ENCODE data around the gene DUOXA2. TPM values are rescaled to one million over a fixed set of nuclear protein-coding genes. Genes with fewer than 3 reads are reported as not detected.
"Not testable (repeated sequence)": the region's sequence is repeated elsewhere in the genome, so short reads cannot be mapped to it uniquely, and the experiment has no call there.

The DUOXA2 gene
- total RNA-seq = not detected in 2 replicates
- polyA plus RNA-seq = not detected in 2 replicates
- polyA plus RNA-seq (2012) = not detected in 2 replicates
- 0.22 TPM in 1 of 2 replicates, not detected in the other for polyA minus RNA-seq (ENCODE audit: low replicate concordance)

DNA sequence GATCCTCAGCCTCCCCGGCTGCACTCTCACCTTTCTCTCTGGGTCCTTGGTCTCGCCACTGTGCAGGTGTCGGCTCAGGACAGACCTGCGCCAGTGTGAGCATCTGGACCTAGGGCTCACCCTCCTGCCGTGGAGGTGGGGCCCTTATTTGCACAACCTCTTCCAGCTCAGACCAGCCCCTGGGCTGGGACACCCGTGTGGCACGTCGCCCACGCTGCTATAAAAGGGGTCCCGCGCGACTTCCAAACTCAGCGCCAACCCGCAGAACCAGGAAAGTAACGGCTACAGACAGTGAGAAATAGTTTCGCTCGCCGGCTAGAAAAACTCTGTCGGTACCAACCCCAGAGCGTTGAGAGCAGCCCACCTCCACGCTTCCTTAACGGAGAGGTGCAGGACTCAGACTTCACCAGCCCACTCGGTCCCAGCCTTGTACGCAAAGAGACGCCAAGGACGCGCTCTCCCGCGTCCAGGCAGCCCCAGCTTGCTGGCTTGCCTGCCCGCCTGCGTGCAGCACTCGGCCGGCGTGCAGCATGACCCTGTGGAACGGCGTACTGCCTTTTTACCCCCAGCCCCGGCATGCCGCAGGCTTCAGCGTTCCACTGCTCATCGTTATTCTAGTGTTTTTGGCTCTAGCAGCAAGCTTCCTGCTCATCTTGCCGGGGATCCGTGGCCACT lies at the start of gene DUOXA2, which contains the start of gene DUOX2:
Gene DUOXA2, plus strand, starts transcription at position 251 of the 675 bp plus-strand sequence. Its CDS starts 280 bp downstream, at position 531.
Gene DUOX2, minus strand, starts transcription at position 97 of the 675 bp plus-strand sequence. CDS start 761 bp downstream, outside the sequence.
- Histone ChIP-seq H3K4me2 (ENCODE audit: extremely low read depth, insufficient read depth, low read length) (no peak within 1 kb of the TSS), H3K4me3 (replicated peaks in 1 of 4; ENCODE audit: control extremely low read depth in 1 of 4, insufficient read depth in 1 of 4, low read depth in 3 of 4, low read length in 4 of 4) (no peak within 1 kb of the TSS)
- TF ChIP-seq EZH2 (IDR thresholded peaks at IDR 0.05; ENCODE audit: low read length, missing control alignments) = peak; percentile 27
- TF ChIP-seq, protein P1, sequence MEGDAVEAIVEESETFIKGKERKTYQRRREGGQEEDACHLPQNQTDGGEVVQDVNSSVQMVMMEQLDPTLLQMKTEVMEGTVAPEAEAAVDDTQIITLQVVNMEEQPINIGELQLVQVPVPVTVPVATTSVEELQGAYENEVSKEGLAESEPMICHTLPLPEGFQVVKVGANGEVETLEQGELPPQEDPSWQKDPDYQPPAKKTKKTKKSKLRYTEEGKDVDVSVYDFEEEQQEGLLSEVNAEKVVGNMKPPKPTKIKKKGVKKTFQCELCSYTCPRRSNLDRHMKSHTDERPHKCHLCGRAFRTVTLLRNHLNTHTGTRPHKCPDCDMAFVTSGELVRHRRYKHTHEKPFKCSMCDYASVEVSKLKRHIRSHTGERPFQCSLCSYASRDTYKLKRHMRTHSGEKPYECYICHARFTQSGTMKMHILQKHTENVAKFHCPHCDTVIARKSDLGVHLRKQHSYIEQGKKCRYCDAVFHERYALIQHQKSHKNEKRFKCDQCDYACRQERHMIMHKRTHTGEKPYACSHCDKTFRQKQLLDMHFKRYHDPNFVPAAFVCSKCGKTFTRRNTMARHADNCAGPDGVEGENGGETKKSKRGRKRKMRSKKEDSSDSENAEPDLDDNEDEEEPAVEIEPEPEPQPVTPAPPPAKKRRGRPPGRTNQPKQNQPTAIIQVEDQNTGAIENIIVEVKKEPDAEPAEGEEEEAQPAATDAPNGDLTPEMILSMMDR (conservative IDR thresholded peaks at IDR 0.05 in 1 of 2, IDR thresholded peaks at IDR 0.05 in 1 of 2; ENCODE audit: low read depth in 1 of 2, low read length in 2 of 2) = no peak

DNA sequence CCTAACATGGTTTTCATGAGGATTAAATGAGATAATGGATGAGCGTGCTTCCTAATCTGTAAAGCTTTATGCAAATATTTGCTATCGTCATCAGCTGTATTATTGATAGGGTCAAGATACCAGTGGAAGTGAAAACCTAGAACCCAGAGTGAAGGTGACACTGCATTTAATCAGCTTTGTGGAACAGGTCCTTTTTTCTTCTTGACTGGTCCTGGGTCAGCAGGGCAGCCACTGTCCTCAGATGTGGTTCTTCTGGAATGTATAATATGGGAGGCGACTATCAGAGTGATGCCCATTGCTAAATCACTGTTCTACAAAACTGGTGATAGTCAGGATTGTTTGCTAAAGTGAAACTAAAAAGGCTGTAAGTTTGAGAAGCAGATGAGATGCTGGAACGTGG lies 49.7 kb upstream of the DUOXA2 start:
- no peaks in the 10 kb centered on the region for H3K4me1 ChIP-seq (ENCODE audit: control insufficient read depth, extremely low read depth, insufficient read depth, low read length)

More for the DNA sequence above, at the start of gene DUOXA2, which contains the start of gene DUOX2:
- H2AFZ ChIP-seq (ENCODE audit: low read length) = no peak within 1 kb of the TSS
- H3K79me2 ChIP-seq (ENCODE audit: control insufficient read depth, insufficient read depth, low read length) = no peaks in the 10 kb centered on the region
- no peaks in the 10 kb centered on the region for H3K36me3 ChIP-seq (ENCODE audit: control insufficient read depth, insufficient read depth, low read length)
- no peaks in the 10 kb centered on the region for H3K4me1 ChIP-seq (ENCODE audit: control insufficient read depth, extremely low read depth, insufficient read depth, low read length)
- DNase-seq (ENCODE audit: low read depth in 2 of 2) = no peak
- H4K20me1 ChIP-seq (ENCODE audit: control insufficient read depth, extremely low read depth, insufficient read depth, low read length) = no peaks in the 10 kb centered on the region
- peaks cover 80% of the 10 kb centered on the region for H3K27me3 ChIP-seq (ENCODE audit: control insufficient read depth, insufficient read depth, low read length)
- no peak within 1 kb of the TSS for H3K27ac ChIP-seq (ENCODE audit: insufficient read depth, low read length)
- H3K9me3 ChIP-seq (ENCODE audit: control insufficient read depth, insufficient read depth, low read depth, low read length) = no peaks in the 10 kb centered on the region
- H3K9ac ChIP-seq (ENCODE audit: insufficient read depth, low read length) = no peak within 1 kb of the TSS

DNA sequence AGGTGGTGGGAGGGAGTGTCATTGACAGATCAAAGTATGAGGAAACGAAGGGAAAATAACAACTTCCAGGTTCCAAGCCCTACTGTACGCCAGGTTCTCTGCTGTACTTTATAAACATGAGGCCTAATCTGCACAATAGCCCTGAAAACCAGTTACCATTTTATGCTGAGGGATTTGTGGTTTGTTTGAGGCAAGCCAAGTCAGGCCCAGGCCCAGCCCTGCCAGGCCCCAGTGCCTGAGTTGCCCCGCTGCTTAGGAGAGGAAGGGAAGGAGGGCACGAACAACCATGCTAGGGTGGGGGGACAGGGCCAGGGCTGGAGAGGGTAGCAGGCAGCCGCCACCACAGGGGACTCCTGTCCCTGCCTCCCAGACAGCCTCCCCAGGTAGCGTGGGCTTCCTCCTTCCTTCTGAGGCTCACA lies 44.2 kb upstream of the DUOXA2 start:
- not testable (repeated sequence) for H3K4me2 ChIP-seq (ENCODE audit: extremely low read depth, insufficient read depth, low read length); H3K27ac ChIP-seq (ENCODE audit: insufficient read depth, low read length); H3K27me3 ChIP-seq (ENCODE audit: control insufficient read depth, insufficient read depth, low read length)

More for the DNA sequence above, 49.7 kb upstream of the DUOXA2 start:
- Histone ChIP-seq H3K79me2 (ENCODE audit: control insufficient read depth, insufficient read depth, low read length) (no peaks in the 10 kb centered on the region), H3K4me3 (replicated peaks in 1 of 4; ENCODE audit: control extremely low read depth in 1 of 4, insufficient read depth in 1 of 4, low read depth in 3 of 4, low read length in 4 of 4) (no peak overlapping the region), H3K27me3 (ENCODE audit: control insufficient read depth, insufficient read depth, low read length) (no peaks in the 10 kb centered on the region), H3K9ac (ENCODE audit: insufficient read depth, low read length) (no peak overlapping the region), H4K20me1 (ENCODE audit: control insufficient read depth, extremely low read depth, insufficient read depth, low read length) (no peaks in the 10 kb centered on the region), H2AFZ (ENCODE audit: low read length) (no peak overlapping the region), H3K4me2 (ENCODE audit: extremely low read depth, insufficient read depth, low read length) (no peak overlapping the region), H3K27ac (ENCODE audit: insufficient read depth, low read length) (no peak overlapping the region), H3K9me3 (ENCODE audit: control insufficient read depth, insufficient read depth, low read depth, low read length) (no peaks in the 10 kb centered on the region), H3K36me3 (ENCODE audit: control insufficient read depth, insufficient read depth, low read length) (no peaks in the 10 kb centered on the region)
- TF ChIP-seq, protein P1 (conservative IDR thresholded peaks at IDR 0.05 in 1 of 2, IDR thresholded peaks at IDR 0.05 in 1 of 2; ENCODE audit: low read depth in 1 of 2, low read length in 2 of 2) = no peak
- no peak for TF ChIP-seq EZH2 (IDR thresholded peaks at IDR 0.05; ENCODE audit: low read length, missing control alignments)
- peak; percentile 42 to 46 for DNase-seq (ENCODE audit: low read depth in 2 of 2)

DNA sequence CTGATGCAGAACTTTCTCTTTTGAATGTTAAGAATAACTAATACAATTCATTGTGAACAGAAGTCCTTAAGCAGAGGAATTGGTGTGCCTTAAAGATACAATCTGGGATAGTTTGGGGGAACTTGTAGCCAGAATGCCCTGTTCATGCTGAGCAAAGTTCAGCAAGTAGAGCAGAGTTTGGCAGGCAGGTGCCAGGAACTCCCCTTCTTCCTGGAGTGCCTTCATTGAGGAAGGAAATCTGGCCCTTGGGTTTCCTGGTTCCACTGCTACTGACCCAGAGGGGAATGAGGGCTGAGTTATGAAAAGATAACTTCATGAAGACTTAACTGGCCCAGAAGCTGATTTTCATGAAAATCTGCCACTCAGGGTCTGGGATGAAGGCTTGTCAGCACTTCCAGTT lies 40.5 kb upstream of the DUOXA2 start:
- not testable (repeated sequence) for H3K36me3 ChIP-seq (ENCODE audit: control insufficient read depth, insufficient read depth, low read length); H3K9me3 ChIP-seq (ENCODE audit: control insufficient read depth, insufficient read depth, low read depth, low read length); H3K27ac ChIP-seq (ENCODE audit: insufficient read depth, low read length); H4K20me1 ChIP-seq (ENCODE audit: control insufficient read depth, extremely low read depth, insufficient read depth, low read length); H3K4me1 ChIP-seq (ENCODE audit: control insufficient read depth, extremely low read depth, insufficient read depth, low read length); DNase-seq (ENCODE audit: low read depth in 2 of 2); H2AFZ ChIP-seq (ENCODE audit: low read length); H3K4me2 ChIP-seq (ENCODE audit: extremely low read depth, insufficient read depth, low read length); H3K27me3 ChIP-seq (ENCODE audit: control insufficient read depth, insufficient read depth, low read length); H3K79me2 ChIP-seq (ENCODE audit: control insufficient read depth, insufficient read depth, low read length); H3K4me3 ChIP-seq (replicated peaks in 1 of 4; ENCODE audit: control extremely low read depth in 1 of 4, insufficient read depth in 1 of 4, low read depth in 3 of 4, low read length in 4 of 4); H3K9ac ChIP-seq (ENCODE audit: insufficient read depth, low read length)

More for the DNA sequence above, 44.2 kb upstream of the DUOXA2 start:
- H4K20me1 ChIP-seq (ENCODE audit: control insufficient read depth, extremely low read depth, insufficient read depth, low read length); DNase-seq (ENCODE audit: low read depth in 2 of 2); H3K79me2 ChIP-seq (ENCODE audit: control insufficient read depth, insufficient read depth, low read length); H2AFZ ChIP-seq (ENCODE audit: low read length); H3K4me3 ChIP-seq (replicated peaks in 1 of 4; ENCODE audit: control extremely low read depth in 1 of 4, insufficient read depth in 1 of 4, low read depth in 3 of 4, low read length in 4 of 4); H3K4me1 ChIP-seq (ENCODE audit: control insufficient read depth, extremely low read depth, insufficient read depth, low read length); H3K36me3 ChIP-seq (ENCODE audit: control insufficient read depth, insufficient read depth, low read length); H3K9ac ChIP-seq (ENCODE audit: insufficient read depth, low read length); H3K9me3 ChIP-seq (ENCODE audit: control insufficient read depth, insufficient read depth, low read depth, low read length): not testable (repeated sequence)

DNA sequence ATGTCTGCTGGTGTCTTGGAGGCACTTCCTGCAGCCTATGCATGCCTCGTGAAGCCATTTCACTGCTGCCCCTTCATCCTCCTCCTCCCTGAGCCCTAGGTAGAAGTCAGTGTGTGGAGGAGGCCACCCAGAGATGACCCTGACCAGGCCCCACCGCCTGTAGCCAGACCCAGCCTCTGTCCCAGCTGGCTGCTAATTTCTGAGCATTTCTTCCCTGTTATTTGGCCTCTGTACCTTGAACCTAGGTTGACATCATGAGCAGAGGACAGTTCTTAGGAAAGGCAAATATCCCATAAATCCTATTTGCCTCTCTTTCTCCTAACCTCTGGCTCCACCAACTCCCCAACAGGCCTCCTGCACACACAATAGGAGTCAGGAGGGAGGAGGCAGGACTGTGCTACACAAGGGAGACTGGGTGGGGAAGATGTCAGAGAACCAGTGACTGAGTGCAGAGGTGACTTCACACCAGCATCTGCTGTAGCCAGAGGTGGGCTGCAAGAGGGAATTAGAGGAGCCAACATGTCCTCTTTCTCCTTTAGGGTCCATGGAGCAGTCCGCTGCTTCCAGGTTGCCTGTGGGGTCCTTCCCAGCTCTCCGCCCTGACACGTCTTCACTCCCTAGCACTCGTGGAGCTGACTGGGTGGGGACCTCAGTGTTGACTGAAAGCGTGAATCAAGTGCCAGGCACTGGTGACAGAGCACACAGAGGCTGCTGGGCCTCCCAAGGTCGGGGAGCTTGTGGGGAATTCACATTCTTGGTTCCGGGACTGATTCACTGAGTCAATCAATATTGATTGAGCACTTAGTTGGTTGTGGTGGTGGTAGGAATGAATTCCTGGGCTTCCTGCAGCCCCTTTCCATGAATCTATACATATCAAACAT lies 38.4 kb upstream of the DUOXA2 start:
- H3K79me2 ChIP-seq (ENCODE audit: control insufficient read depth, insufficient read depth, low read length); H3K4me3 ChIP-seq (replicated peaks in 1 of 4; ENCODE audit: control extremely low read depth in 1 of 4, insufficient read depth in 1 of 4, low read depth in 3 of 4, low read length in 4 of 4); H4K20me1 ChIP-seq (ENCODE audit: control insufficient read depth, extremely low read depth, insufficient read depth, low read length); H2AFZ ChIP-seq (ENCODE audit: low read length); H3K9me3 ChIP-seq (ENCODE audit: control insufficient read depth, insufficient read depth, low read depth, low read length); H3K27me3 ChIP-seq (ENCODE audit: control insufficient read depth, insufficient read depth, low read length); H3K4me1 ChIP-seq (ENCODE audit: control insufficient read depth, extremely low read depth, insufficient read depth, low read length); H3K27ac ChIP-seq (ENCODE audit: insufficient read depth, low read length); H3K9ac ChIP-seq (ENCODE audit: insufficient read depth, low read length); H3K4me2 ChIP-seq (ENCODE audit: extremely low read depth, insufficient read depth, low read length); H3K36me3 ChIP-seq (ENCODE audit: control insufficient read depth, insufficient read depth, low read length); DNase-seq (ENCODE audit: low read depth in 2 of 2): not testable (repeated sequence)
